GM18502 (cell line): ENCODE results near the gene PLA2G2E.
"Not testable (repeated sequence)": the region's sequence is repeated elsewhere in the genome, so short reads cannot be mapped to it uniquely, and the experiment has no call there.

Experiments used
- ATAC-seq: cut with Tn5 transposase; IDR thresholded peaks from one replicate; pipeline ENCODE4 v1.9.1; 2021; ENCODE audit warnings: mild to moderate bottlenecking; ENCODE audit not compliant: unreplicated experiment, poor library complexity

PLA2G2E gene

GRCh38 chr1:19934336-19934735 lies 10.9 kb upstream of the PLA2G2E start:
- no peak for ATAC-seq

GRCh38 chr1:19932866-19933265 lies 9.4 kb upstream of the PLA2G2E start:
- no peak for ATAC-seq

GRCh38 chr1:19927130-19927421 lies 3.7 kb upstream of the PLA2G2E start:
- ATAC-seq: not testable (repeated sequence)

GRCh38 chr1:19926296-19927129 lies 3.1 kb upstream of the PLA2G2E start:
- no peak for ATAC-seq

GRCh38 chr1:19925342-19926070 lies 2.1 kb upstream of the PLA2G2E start:
- ATAC-seq: no peak

GRCh38 chr1:19923953-19924346 lies 533 bp upstream of the PLA2G2E start:
- ATAC-seq: no peak

- ATAC-seq: no peak
These were observed 1.3 kb downstream of the PLA2G2E start for GRCh38 chr1:19922015-19922688.

GRCh38 chr1:19921310-19921709 lies 2.1 kb downstream of the PLA2G2E start:
- ATAC-seq: no peak

GRCh38 chr1:19920132-19920710 lies 3.2 kb downstream of the PLA2G2E start:
- ATAC-seq: no peak

- no peak for ATAC-seq
These were observed 5.4 kb downstream of the PLA2G2E start for GRCh38 chr1:19918057-19918456.

GRCh38 chr1:19910650-19911049 lies 12.8 kb downstream of the PLA2G2E start:
- no peak for ATAC-seq

GRCh38 chr1:19909971-19910370 lies 13.4 kb downstream of the PLA2G2E start:
- no peak for ATAC-seq

- no peak for ATAC-seq
These were observed 14.0 kb downstream of the PLA2G2E start for GRCh38 chr1:19909392-19909791.

- ATAC-seq: no peak
These were observed 16.0 kb downstream of the PLA2G2E start for GRCh38 chr1:19907456-19907855.

GRCh38 chr1:19903621-19904020 lies 19.8 kb downstream of the PLA2G2E start:
- no peak for ATAC-seq

GRCh38 chr1:19901653-19902052 lies 21.8 kb downstream of the PLA2G2E start:
- ATAC-seq: no peak

GRCh38 chr1:19894218-19894617 lies 29.2 kb downstream of the PLA2G2E start:
- no peak for ATAC-seq

GRCh38 chr1:19893687-19894086 lies 29.7 kb downstream of the PLA2G2E start:
- no peak for ATAC-seq

GRCh38 chr1:19892628-19893168 lies 30.7 kb downstream of the PLA2G2E start:
- ATAC-seq: no peak

GRCh38 chr1:19892129-19892528 lies 31.3 kb downstream of the PLA2G2E start:
- no peak for ATAC-seq

- ATAC-seq: no peak
These were observed 33.8 kb downstream of the PLA2G2E start for GRCh38 chr1:19889656-19890055.
